ENCODE results near the gene NENF.

Gene NENF

GRCh38 chr1:212432272-212432660 lies 454 bp upstream of the NENF start:
- peak; percentile 18 for DNase-seq

GRCh38 chr1:212433577-212434462 lies 1.1 kb downstream of the NENF start:
- no peak for DNase-seq

GRCh38 chr1:212434992-212435391 lies 2.3 kb downstream of the NENF start:
- no peak for DNase-seq

DNA sequence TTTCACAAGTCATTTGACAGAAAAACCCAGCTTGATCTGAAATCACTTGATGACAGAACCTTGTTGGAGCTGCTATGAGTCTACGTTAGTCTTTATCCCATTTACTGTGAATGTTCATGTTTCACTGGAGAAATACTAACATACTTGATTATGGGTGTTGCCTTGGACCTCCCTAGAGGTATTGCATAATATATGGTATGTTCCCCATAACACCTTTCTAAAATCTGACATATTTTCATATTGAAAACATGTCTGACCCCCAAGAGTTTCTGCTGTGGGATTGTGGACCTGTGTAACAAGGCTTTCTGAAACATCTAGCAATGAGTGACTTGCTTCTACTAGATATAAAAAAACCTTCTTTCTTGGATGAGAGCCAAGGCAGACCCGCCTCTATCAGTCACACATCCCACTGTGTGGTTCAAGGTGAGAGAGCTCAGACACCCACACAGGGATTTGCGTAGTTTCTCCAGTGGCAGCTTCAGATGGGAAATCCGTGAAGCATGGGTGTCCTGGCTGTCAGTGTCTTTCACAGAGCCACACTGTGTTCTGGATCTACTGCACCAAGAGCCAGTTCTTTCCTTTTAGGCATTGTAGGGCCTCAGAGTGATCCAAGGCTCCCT lies 4.6 kb downstream of the NENF start:
- peak; percentile 14 for DNase-seq

DNA sequence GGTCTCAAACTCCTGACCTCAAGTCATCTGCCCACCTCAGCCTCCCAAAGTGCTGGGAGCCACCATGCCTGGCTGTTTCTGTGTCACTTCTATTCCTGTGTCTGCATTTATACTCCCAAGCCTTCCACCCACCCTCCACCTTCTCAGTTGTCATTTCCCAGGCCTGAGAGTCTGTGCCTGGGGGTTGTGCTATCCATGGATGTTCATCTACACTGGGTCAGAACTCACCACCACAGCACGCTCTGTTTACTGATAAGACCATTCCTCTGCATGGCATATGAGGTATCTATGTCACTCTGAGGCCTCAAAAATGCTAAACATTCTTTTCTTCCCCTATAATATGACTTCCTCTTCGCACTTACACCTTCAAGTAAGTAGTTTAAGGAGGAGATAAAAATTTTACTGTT lies 6.1 kb downstream of the NENF start:
- DNase-seq, result no peak

GRCh38 chr1:212440419-212440818 lies 7.7 kb downstream of the NENF start:
- DNase-seq, result no peak

- no peak for DNase-seq
These were observed 9.7 kb downstream of the NENF start for GRCh38 chr1:212442408-212442807.

- DNase-seq, result no peak
These were observed 13.6 kb downstream of the NENF start for GRCh38 chr1:212446333-212446732.

DNA sequence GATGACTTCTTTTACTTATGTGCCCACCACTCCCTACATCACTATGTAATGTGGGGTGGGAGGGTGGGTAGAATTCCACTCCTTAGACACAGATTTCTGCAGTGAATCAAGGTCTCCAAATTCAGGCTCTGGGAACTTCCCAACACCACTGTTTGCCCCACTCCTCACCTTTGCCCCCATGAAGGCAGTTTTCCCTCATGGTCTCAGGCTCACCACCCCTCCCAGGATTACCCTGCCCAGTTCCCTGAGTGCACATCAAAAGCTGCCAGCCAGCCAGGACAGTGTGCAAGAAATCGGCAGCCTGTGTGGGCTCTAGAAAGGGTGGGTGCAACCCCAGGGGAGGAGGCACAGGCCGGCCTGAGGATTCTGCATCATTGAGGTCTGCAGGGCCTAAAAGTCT lies 14.8 kb downstream of the NENF start:
- no peak for DNase-seq

DNA sequence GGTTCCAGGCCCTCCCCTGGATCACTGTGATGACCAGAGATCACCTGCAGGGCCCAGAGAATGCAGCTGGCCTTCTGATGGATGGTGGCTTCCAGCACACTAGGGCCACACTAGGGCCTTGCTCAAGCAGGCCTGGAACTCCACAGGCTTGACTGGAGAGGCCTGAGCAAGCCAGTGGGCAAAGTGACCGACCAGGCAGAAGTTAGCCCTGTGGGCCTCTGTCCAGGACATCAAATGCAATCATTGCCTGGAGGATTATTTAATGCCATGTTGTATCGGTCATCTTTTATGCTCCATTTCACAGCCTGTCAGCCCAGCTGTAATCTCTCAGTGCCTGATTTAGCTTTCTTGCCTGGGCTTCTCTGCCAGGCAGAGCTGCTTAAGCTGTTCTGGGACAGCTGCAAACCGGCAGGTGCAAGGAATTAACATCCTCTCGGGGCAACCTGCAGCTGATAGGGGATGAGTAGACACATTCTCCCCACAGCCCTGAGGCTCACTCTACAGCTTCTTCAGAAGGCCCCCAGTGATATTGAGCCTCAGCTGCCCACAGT lies 17.7 kb downstream of the NENF start:
- no peak for DNase-seq

DNA sequence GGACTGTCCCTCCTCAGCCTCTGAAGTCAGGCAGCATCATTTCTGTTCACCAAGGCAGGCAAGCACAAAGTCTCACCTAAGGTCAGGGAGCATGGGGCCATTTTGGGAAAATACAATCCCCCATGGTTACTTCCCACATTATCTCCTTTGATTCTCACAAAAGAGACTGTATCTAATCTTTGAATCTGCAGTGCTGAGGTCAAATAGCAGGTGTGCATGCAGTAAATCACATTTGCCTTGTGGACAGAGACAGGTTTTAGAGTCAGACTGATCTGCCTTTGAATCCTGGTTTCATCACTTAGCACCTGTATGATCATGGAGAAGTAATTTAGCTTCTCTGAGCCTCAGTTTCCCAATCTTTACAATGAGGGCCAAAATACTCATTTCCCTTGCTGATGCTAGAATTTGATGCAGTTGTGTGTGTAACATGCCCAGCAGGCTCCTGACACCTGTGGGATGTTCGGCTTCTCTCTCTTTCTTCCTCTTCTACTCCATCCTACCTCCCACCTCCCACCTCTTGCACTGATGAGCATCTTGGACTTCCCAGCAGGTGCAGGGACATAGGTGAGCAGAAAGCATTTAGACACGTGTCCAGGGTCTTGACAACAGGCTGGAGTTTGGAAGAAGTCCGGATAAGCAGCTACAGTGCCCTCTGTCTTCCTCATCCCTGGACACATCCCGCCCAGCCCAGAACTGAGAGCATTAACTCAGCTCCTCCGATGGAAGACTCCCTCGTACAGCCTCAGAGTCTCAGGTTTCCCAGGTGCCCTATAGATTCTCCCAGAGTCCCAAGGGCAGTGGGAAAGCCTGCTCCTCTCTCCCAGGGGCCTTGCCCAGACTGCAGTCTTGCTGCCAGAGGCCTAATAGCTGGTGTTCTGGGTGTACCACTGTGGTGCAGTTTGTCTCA lies 18.9 kb downstream of the NENF start:
- DNase-seq, result no peak

- no peak for DNase-seq
These were observed 19.8 kb downstream of the NENF start for GRCh38 chr1:212452323-212453155.

DNA sequence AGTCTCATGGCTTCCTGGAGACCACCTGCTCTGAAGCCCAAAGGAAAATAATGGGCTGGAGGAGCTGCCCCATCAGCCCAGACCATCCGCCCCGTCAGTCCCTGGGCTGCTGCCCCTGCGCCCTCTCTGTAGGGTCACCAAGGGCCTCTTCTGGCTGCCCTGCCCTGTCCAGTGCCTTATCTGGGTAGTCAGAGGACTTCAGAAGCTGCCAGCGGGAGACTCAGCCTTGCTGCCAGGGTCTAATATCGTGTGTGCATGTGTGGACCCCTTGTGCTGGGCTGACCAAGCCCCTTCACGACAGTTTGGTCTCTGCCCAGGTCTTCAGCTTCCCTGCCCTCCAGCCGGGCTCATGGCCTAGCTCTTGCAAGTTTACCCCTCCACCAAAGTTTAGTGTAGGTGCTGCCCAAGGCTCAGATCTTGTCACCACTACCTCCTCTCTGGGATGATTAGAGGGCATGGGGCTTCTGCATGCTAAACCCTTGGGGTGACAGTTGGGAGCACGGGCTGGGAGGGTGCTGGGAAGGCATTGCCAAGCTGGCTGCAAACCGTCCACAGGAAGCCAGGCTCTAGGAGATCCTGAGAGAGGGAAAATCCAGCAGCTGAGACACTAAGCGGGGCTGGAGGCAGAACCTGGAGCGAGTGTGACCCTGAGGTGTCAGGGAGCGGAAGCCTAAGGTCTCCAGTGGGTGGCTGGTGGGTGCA lies 20.6 kb downstream of the NENF start:
- no peak for DNase-seq

DNA sequence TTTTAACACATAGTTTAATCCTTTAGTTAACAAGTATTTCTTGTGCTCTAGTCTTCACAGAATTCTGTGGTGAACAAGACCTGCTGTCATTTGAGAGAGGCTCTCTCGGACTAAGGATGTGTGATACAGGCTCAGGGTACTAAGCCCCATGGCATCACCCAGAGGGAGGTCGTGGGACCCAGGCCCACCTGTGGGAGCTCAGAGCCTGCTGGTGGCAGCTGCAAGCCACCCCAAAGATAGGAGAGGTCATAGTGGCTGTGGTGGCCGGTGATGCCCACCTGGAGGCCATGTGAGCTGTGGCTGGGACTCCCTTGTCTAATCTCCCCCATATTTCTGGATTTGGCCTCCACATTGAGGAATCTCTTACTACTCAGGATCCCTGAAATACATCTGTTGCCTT lies 22.0 kb downstream of the NENF start:
- no peak for DNase-seq

GRCh38 chr1:212455401-212455800 lies 22.7 kb downstream of the NENF start:
- DNase-seq, result no peak

DNA sequence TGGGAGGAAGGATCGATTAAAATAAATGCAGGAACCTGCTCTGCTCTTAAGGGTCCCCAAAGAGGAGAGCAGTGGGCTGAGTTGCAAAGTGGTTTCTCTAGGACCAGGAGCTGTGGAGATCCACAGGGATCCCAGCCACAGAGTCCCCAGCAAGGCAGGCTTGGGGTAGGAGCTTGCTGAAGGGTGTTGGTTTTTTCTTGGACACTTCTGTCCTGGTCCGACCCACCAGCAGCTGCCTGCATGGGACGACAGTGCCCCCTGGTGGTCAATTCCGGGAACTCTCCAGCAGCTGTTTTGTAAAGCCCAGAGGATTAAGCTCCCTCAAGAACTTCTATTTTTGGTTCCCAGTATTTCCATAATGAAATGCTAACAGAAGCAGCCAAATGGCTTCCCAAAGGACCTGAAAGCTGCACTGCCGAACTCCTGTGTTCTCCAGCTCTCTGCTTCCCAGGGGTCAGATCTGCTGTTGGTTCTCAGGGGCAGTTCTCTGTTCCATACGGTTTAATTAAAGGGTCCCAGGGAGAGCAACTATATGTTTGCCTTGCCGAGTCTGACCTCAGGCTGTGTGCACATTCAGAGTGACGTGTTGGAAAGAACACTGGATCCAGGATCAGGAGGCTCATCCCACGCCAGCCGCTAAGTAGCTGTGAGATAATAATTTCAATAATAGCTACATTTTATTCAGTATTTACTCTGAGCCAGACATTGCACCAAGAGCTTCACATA lies 23.2 kb downstream of the NENF start:
- DNase-seq, result peak; percentile 91

GRCh38 chr1:212457740-212458338 lies 25.1 kb downstream of the NENF start:
- DNase-seq, result peak; percentile 83

- DNase-seq, result peak; percentile 18
These were observed 26.1 kb downstream of the NENF start for GRCh38 chr1:212458817-212459216.

GRCh38 chr1:212459656-212460055 lies 26.9 kb downstream of the NENF start:
- DNase-seq, result no peak

DNA sequence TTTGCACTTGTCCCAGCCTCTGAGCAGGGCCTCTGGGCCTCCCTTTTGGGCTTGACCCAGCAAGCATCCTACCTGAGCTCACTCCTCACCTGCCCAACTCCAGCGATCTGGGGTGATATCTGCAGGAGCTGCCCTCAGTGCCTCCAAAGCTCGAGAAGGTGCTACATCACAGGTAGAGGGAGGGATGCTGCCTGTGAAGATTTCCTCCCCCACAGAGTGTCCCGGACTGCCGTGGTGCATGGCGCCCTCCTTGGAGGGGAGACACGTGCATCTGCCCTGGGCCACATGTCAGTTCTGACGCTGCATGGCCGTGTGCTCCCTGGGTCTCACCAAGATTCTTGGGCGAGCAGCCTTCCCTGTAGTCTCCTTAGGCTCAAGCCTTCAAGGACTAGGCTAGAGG lies 27.7 kb downstream of the NENF start:
- DNase-seq, result no peak
